HEK293T (cell line): ENCODE results near the gene AKIP1.
"Not testable (repeated sequence)": the region's sequence is repeated elsewhere in the genome, so short reads cannot be mapped to it uniquely, and the experiment has no call there.

Source experiments
- CTCF ChIA-PET: fragments of 350-600 bp; formaldehyde crosslinking; extraction: SDS; loops from one replicate; lab custom pipeline; 2021; ENCODE audit warnings: antibody characterized with exemption, inconsistent platforms; lab: Yijun Ruan, JAX
- POLR2A ChIA-PET: fragments of 350-600 bp; formaldehyde crosslinking; extraction: SDS; loops from one replicate; lab custom pipeline; 2020; ENCODE audit warnings: antibody characterized with exemption, inconsistent platforms; lab: Yijun Ruan, JAX
- DNase-seq: peaks from one replicate; pipeline ENCODE4 v3.0.0; 2012; ENCODE audit warnings: mixed read lengths; ENCODE audit errors: extremely low spot score
- ARNT ChIP-seq: fragments of 450-650 bp; IDR thresholded peaks from 2 replicates; pipeline ENCODE4 v1.6.1; 2017; ENCODE audit warnings: mild to moderate bottlenecking
- BHLHE40 ChIP-seq: fragments of 450-650 bp; IDR thresholded peaks from 2 replicates; pipeline ENCODE4 v1.6.1; 2016; ENCODE audit warnings: mild to moderate bottlenecking, moderate library complexity, borderline replicate concordance
- CTBP1 ChIP-seq: fragments of 450-650 bp; IDR thresholded peaks from 2 replicates; pipeline ENCODE4 v1.6.1; 2016; ENCODE audit warnings: borderline replicate concordance
- ELF4 ChIP-seq: fragments of 450-650 bp; IDR thresholded peaks from 2 replicates; pipeline ENCODE4 v1.6.1; 2017; ENCODE audit warnings: antibody characterized with exemption
- FOXA1 ChIP-seq: fragments of 450-650 bp; IDR thresholded peaks from 2 replicates; pipeline ENCODE4 v1.6.1; 2016; ENCODE audit warnings: mild to moderate bottlenecking
- FOXK2 ChIP-seq: fragments of 450-650 bp; IDR thresholded peaks from 2 replicates; pipeline ENCODE4 v1.6.1; 2016; ENCODE audit warnings: mild to moderate bottlenecking
- FOXM1 ChIP-seq: fragments of 450-650 bp; IDR thresholded peaks from 2 replicates; pipeline ENCODE4 v1.6.1; 2017; ENCODE audit warnings: mild to moderate bottlenecking, borderline replicate concordance
- HDGF ChIP-seq: fragments of 450-650 bp; IDR thresholded peaks from 2 replicates; pipeline ENCODE4 v1.6.1; 2017; ENCODE audit warnings: antibody characterized with exemption, borderline replicate concordance
- L3MBTL2 ChIP-seq: fragments of 450-650 bp; conservative IDR thresholded peaks from 2 replicates; pipeline ENCODE4 v1.6.1; 2016; ENCODE audit warnings: mild to moderate bottlenecking
- LEF1 ChIP-seq: fragments of 450-650 bp; IDR thresholded peaks from 2 replicates; pipeline ENCODE4 v1.6.1; 2017; ENCODE audit warnings: mild to moderate bottlenecking, borderline replicate concordance
- NFRKB ChIP-seq: fragments of 450-650 bp; IDR thresholded peaks from 2 replicates; pipeline ENCODE4 v1.6.1; 2016; ENCODE audit warnings: mild to moderate bottlenecking, moderate library complexity
- PKNOX1 ChIP-seq: fragments of 450-650 bp; IDR thresholded peaks from 2 replicates; pipeline ENCODE4 v1.6.1; 2016
- SP1 ChIP-seq: fragments of 450-650 bp; IDR thresholded peaks from 2 replicates; pipeline ENCODE4 v1.6.1; 2017
- SUZ12 ChIP-seq: fragments of 450-650 bp; IDR thresholded peaks from 2 replicates; pipeline ENCODE4 v1.6.1; 2016; ENCODE audit warnings: mild to moderate bottlenecking
- TARDBP ChIP-seq: fragments of 450-650 bp; IDR thresholded peaks from 2 replicates; pipeline ENCODE4 v1.6.1; 2016
- ZNF384 ChIP-seq: fragments of 450-650 bp; IDR thresholded peaks from 2 replicates; pipeline ENCODE4 v1.6.1; 2016

Gene AKIP1

GRCh38 chr11:8871171-8871775 is 39.7 kb upstream of the AKIP1 start:
- DNase-seq, result peak; percentile 63
- peak; percentile 69 for TF ChIP-seq L3MBTL2
- no peak for TF ChIP-seq BHLHE40
- no peak for TF ChIP-seq TARDBP
- no peak for TF ChIP-seq FOXK2
- no peak for TF ChIP-seq ELF4
- ChIA-PET CTCF (interaction anchor here (0.6 to 1.9 kb wide), 2 partner anchors 88 to 273 kb away, joined by 4 to 7 read pairs; no protein-coding TSS in a partner anchor), POLR2A (interaction anchor here (0.6 to 2.4 kb wide), 8 partner anchors 12 to 189 kb away, joined by 3 to 15 read pairs (median 4); partner anchors contain the start of genes AKIP1, RPL27A and TRIM66)

- POLR2A ChIA-PET, result interaction anchor here (0.6 to 2.4 kb wide), 6 partner anchors 34 to 190 kb away, joined by 3 to 15 read pairs (median 4); partner anchors contain the start of genes AKIP1, RPL27A and TRIM66
- DNase-seq, result no peak
- CTCF ChIA-PET, result interaction anchor here (0.6 to 1.9 kb wide), 2 partner anchors 88 to 274 kb away, joined by 4 to 7 read pairs; no protein-coding TSS in a partner anchor
- TF ChIP-seq NFRKB (no peak), HDGF (no peak), ELF4 (no peak), FOXM1 (no peak), FOXA1 (no peak), CTBP1 (no peak), PKNOX1 (no peak), FOXK2 (no peak), SUZ12 (no peak), LEF1 (no peak), L3MBTL2 (no peak), SP1 (no peak), ZNF384 (no peak), BHLHE40 (no peak), ARNT (no peak), TARDBP (no peak)
Observed at GRCh38 chr11:8871962-8872361, 39.0 kb upstream of the AKIP1 start.

GRCh38 chr11:8873741-8874405 is 37.1 kb upstream of the AKIP1 start:
- no peak for TF ChIP-seq CTBP1
- no peak for TF ChIP-seq FOXA1
- TF ChIP-seq SP1, result no peak
- TF ChIP-seq BHLHE40, result no peak
- no peak for TF ChIP-seq PKNOX1
- TF ChIP-seq ZNF384, result no peak
- no peak for TF ChIP-seq TARDBP
- no peak for TF ChIP-seq FOXK2
- TF ChIP-seq ARNT, result no peak
- no peak for TF ChIP-seq ELF4
- no peak for TF ChIP-seq L3MBTL2
- no peak for TF ChIP-seq LEF1
- no peak for TF ChIP-seq SUZ12
- no peak for TF ChIP-seq FOXM1
- no peak for TF ChIP-seq HDGF
- TF ChIP-seq NFRKB, result no peak
- ChIA-PET CTCF (no interaction called here), POLR2A (interaction anchor here (1.1 kb wide), 1 partner anchor 130 kb away, joined by 3 read pairs; the partner anchor contains the start of gene NRIP3)
- DNase-seq, result no peak

GRCh38 chr11:8878771-8879170 is 32.2 kb upstream of the AKIP1 start:
- ChIA-PET POLR2A (no interaction called here), CTCF (no interaction called here)
- TF ChIP-seq ARNT (no peak), L3MBTL2 (no peak), SUZ12 (no peak), HDGF (no peak), BHLHE40 (no peak), ZNF384 (no peak), PKNOX1 (no peak), LEF1 (no peak), FOXM1 (no peak), ELF4 (no peak), TARDBP (no peak), NFRKB (no peak), FOXK2 (no peak), SP1 (no peak), CTBP1 (no peak), FOXA1 (no peak)
- no peak for DNase-seq

- POLR2A ChIA-PET, result interaction anchor here (0.6 kb wide), 1 partner anchor 339 kb away, joined by 3 read pairs; no protein-coding TSS in a partner anchor
- CTCF ChIA-PET, DNase-seq: not testable (repeated sequence)
Observed at GRCh38 chr11:8881585-8881984, 29.4 kb upstream of the AKIP1 start.

- ChIA-PET POLR2A (interaction anchor here (1.1 kb wide), 1 partner anchor 16 kb away, joined by 4 read pairs; no protein-coding TSS in a partner anchor), CTCF (no interaction called here)
- DNase-seq, result no peak
- no peak for TF ChIP-seq FOXK2
- TF ChIP-seq ELF4, result no peak
- no peak for TF ChIP-seq FOXA1
- no peak for TF ChIP-seq CTBP1
- TF ChIP-seq LEF1, result no peak
- TF ChIP-seq ARNT, result no peak
- TF ChIP-seq FOXM1, result no peak
- TF ChIP-seq NFRKB, result no peak
Observed at GRCh38 chr11:8886322-8886721, 24.7 kb upstream of the AKIP1 start.

GRCh38 chr11:8891185-8891584 is 19.8 kb upstream of the AKIP1 start:
- CTCF ChIA-PET, POLR2A ChIA-PET, DNase-seq: not testable (repeated sequence)
